IMR-90 (cell line): ENCODE data around the gene CCDC9. TPM values are rescaled to one million over a fixed set of nuclear protein-coding genes. Genes with fewer than 3 reads are reported as not detected.

ENCODE experiments used
- ATAC-seq: fragments of 200-7000 bp; cut with Tn5 transposase; 2 replicates; pipeline ENCODE4 v1.9.1; 2020; ENCODE audit warnings: low read depth, mild to moderate bottlenecking, moderate library complexity
- BruUV-seq: library from RNA; stranded (reverse); fragments of 400-500 nt; replicated peaks from 2 replicates; lab custom pipeline; 2021; lab: Mats Ljungman, UMichigan
- CTCF ChIA-PET: fragments of 300-600 bp; formaldehyde crosslinking; extraction: SDS; loops from one replicate; lab custom pipeline; 2021; ENCODE audit warnings: antibody characterized with exemption; lab: Yijun Ruan, JAX
- POLR2A ChIA-PET: fragments of 300-600 bp; sonication (Branson Sonifier 250); formaldehyde crosslinking; loops from one replicate; lab custom pipeline; 2022; ENCODE audit warnings: antibody characterized with exemption; ENCODE audit not compliant: unreplicated experiment; lab: Charles Lee
- DNase-seq: peaks from one replicate; pipeline ENCODE4 v3.0.0; 2013
- H2AFZ ChIP-seq: replicated peaks from 2 replicates; pipeline ENCODE3; 2013; ENCODE audit warnings: low read length, mild to moderate bottlenecking; ENCODE audit not compliant: poor library complexity
- H2AK5ac ChIP-seq: 2 replicates; pipeline ENCODE4 v1.6.1; 2013; ENCODE audit warnings: low read depth, low read length, inconsistent platforms
- H2AK9ac ChIP-seq: replicated peaks from 2 replicates; pipeline ENCODE3; 2013; ENCODE audit warnings: mild to moderate bottlenecking, low read depth, low read length, moderate library complexity; ENCODE audit not compliant: poor library complexity
- H2BK120ac ChIP-seq: 2 replicates; pipeline ENCODE4 v1.6.1; 2013; ENCODE audit warnings: low read depth, low read length, inconsistent platforms
- H2BK15ac ChIP-seq: 3 replicates; pipeline ENCODE4 v1.6.1; 2013; ENCODE audit warnings: low read depth, low read length, inconsistent platforms
- H2BK20ac ChIP-seq: 2 replicates; pipeline ENCODE4 v1.6.1; 2013; ENCODE audit warnings: low read depth, mild to moderate bottlenecking, inconsistent platforms, low read length, moderate library complexity
- H2BK5ac ChIP-seq: 2 replicates; pipeline ENCODE4 v1.6.1; 2013; ENCODE audit warnings: mild to moderate bottlenecking, low read depth, low read length, inconsistent platforms; ENCODE audit not compliant: poor library complexity, severe bottlenecking
- H3K14ac ChIP-seq: replicated peaks from 2 replicates; pipeline ENCODE4 v1.6.1; 2013; ENCODE audit warnings: low read depth, low read length, inconsistent platforms
- H3K18ac ChIP-seq: 2 replicates; pipeline ENCODE4 v1.6.1; 2013; ENCODE audit warnings: low read depth, low read length, control low read depth
- H3K23ac ChIP-seq: 2 replicates; pipeline ENCODE4 v1.6.1; 2013; ENCODE audit warnings: low read depth, low read length, inconsistent platforms
- H3K27ac ChIP-seq: 2 replicates; pipeline ENCODE4 v1.5.1; 2013; ENCODE audit warnings: mild to moderate bottlenecking, control low read depth, low read length; ENCODE audit not compliant: insufficient read depth
- H3K27me3 ChIP-seq: 2 replicates; pipeline ENCODE4 v1.6.1; 2013; ENCODE audit warnings: low read length; ENCODE audit not compliant: control insufficient read depth, insufficient read depth
- H3K36me3 ChIP-seq: 2 replicates; pipeline ENCODE4 v1.6.1; 2013; ENCODE audit warnings: low read length, mixed read lengths; ENCODE audit not compliant: control insufficient read depth, insufficient read depth
- H3K4ac ChIP-seq: 2 replicates; pipeline ENCODE4 v1.6.1; 2013; ENCODE audit warnings: low read depth, low read length, inconsistent platforms
- H3K4me1 ChIP-seq: 2 replicates; pipeline ENCODE4 v1.6.1; 2013; ENCODE audit warnings: low read length, mixed read lengths; ENCODE audit not compliant: control insufficient read depth, insufficient read depth
- H3K4me2 ChIP-seq: 2 replicates; pipeline ENCODE4 v1.6.1; 2013; ENCODE audit warnings: low read depth, mild to moderate bottlenecking, control low read depth, low read length, moderate library complexity
- H3K4me3 ChIP-seq: 2 replicates; pipeline ENCODE4 v1.5.1; 2013; ENCODE audit warnings: low read depth, mild to moderate bottlenecking, control low read depth, low read length, moderate library complexity; ENCODE audit not compliant: insufficient read depth
- H3K56ac ChIP-seq: 2 replicates; pipeline ENCODE4 v1.6.1; 2013; ENCODE audit warnings: low read length, inconsistent platforms; ENCODE audit not compliant: insufficient read depth; ENCODE audit errors: extremely low read depth
- H3K79me1 ChIP-seq, 2 experiments: 2 replicates each; pipeline ENCODE4 v1.6.1; 2013; ENCODE audit warnings: low read length in 2 of 2, inconsistent platforms in 1 of 2, low read depth in 1 of 2
- H3K9ac ChIP-seq: 2 replicates; pipeline ENCODE4 v1.6.1; 2013; ENCODE audit warnings: low read depth, low read length, control low read depth
- H3K9me1 ChIP-seq: 2 replicates; pipeline ENCODE4 v1.6.1; 2013; ENCODE audit warnings: low read length, inconsistent platforms; ENCODE audit not compliant: insufficient read depth
- H3K9me3 ChIP-seq: 2 replicates; pipeline ENCODE4 v1.6.1; 2013; ENCODE audit warnings: low read length; ENCODE audit not compliant: control insufficient read depth, insufficient read depth
- H4K20me1 ChIP-seq: 2 replicates; pipeline ENCODE4 v1.6.1; 2013; ENCODE audit warnings: low read length, inconsistent platforms; ENCODE audit not compliant: insufficient read depth
- H4K5ac ChIP-seq: 2 replicates; pipeline ENCODE4 v1.6.1; 2013; ENCODE audit warnings: mild to moderate bottlenecking, low read depth, low read length, control low read depth
- H4K8ac ChIP-seq, 2 experiments: 2 replicates each; pipeline ENCODE4 v1.6.1; 2013; ENCODE audit warnings: low read depth in 2 of 2, low read length in 2 of 2, control low read depth in 1 of 2, inconsistent platforms in 1 of 2
- H4K91ac ChIP-seq: 2 replicates; pipeline ENCODE4 v1.6.1; 2013; ENCODE audit warnings: low read depth, low read length, inconsistent platforms; ENCODE audit not compliant: insufficient read depth
- BHLHE40 ChIP-seq: fragments of 150-350 bp; IDR thresholded peaks from 2 replicates; pipeline ENCODE4 v1.6.1; 2016; ENCODE audit warnings: mild to moderate bottlenecking, low read depth, low read length
- CTCF ChIP-seq: conservative IDR thresholded peaks from 2 replicates; pipeline ENCODE4 v1.5.1; 2012; ENCODE audit warnings: mild to moderate bottlenecking, low read depth, low read length, improper control_type of control experiment
- MXI1 ChIP-seq: IDR thresholded peaks from 2 replicates; pipeline ENCODE4 v1.6.1; 2012; ENCODE audit warnings: low read depth, mild to moderate bottlenecking, low read length, moderate library complexity, borderline replicate concordance
- USF2 ChIP-seq: fragments of 150-350 bp; IDR thresholded peaks from 2 replicates; pipeline ENCODE4 v1.6.1; 2017; ENCODE audit warnings: mild to moderate bottlenecking, antibody characterized with exemption, low read length, low read depth
- WGBS, 2 experiments: methylation state at CpG; one replicate each; pipeline versions ENCODE4 v1.1.5 to v1.1.7; 2013; ENCODE audit warnings: missing lambda C conversion rate in 2 of 2; ENCODE audit not compliant: insufficient read length in 1 of 2; ENCODE audit errors: extremely low coverage in 2 of 2; 5-methylcytosine and 5-hydroxymethylcytosine counted together
- dilution Hi-C: fragments of 300-500 bp; cut with HindIII; formaldehyde crosslinking; loops from one replicate; pipeline ENCODE4 v1.14.3; 2018; ENCODE audit warnings: low sequenced_read_pairs; ENCODE audit not compliant: unreplicated experiment
- in situ Hi-C: fragments of 300-500 bp; cut with MboI; formaldehyde crosslinking; loops from 3 replicates; pipeline ENCODE4 v1.14.3; 2019; ENCODE audit warnings: low sequenced_read_pairs, inconsistent platforms, mixed read lengths
- intact Hi-C: fragments of 100-400 bp; cut with micrococcal nuclease; formaldehyde crosslinking; loops from 2 replicates; pipeline ENCODE4 v1.10.0; 2022
- polyA plus RNA-seq, 3 experiments: library from polyadenylated mRNA; depleted of rRNA; stranded (reverse); fragments of >200 nt; gene quantifications; 2 replicates each; pipeline ENCODE4 v1.2.3, GENCODE V29; 2012; ENCODE audit warnings: low replicate concordance in 1 of 3
- total RNA-seq: library from RNA; depleted of rRNA; stranded (reverse); fragments of >200 nt; gene quantifications from 2 replicates; pipeline ENCODE4 v1.2.3, GENCODE V29; 2012

CCDC9 gene
- total and polyA plus RNA-seq, 2 of the 4 experiments (the other 2 are of a cell fraction), result 2.9 to 8.6 TPM

GRCh38 chr19:47209319-47210179, 46.8 kb upstream of the CCDC9 start:
- H3K14ac ChIP-seq, result no peak overlapping the region
- no peak overlapping the region for H3K4me3 ChIP-seq
- no peak overlapping the region; the same call in 2 of the 3 replicates for H2BK15ac ChIP-seq
- ATAC-seq, result peak; percentile 89
- peaks cover 13% of the 10 kb centered on the region for H4K20me1 ChIP-seq
- H3K9ac ChIP-seq, result no peak overlapping the region
- no peaks in the 10 kb centered on the region for H3K27me3 ChIP-seq
- H3K27ac ChIP-seq, result peak overlapping the region; percentile 43; the same call in 1 of the 2 replicates
- H3K4me1 ChIP-seq, result peaks cover 23% of the 10 kb centered on the region
- peaks cover 32% of the 10 kb centered on the region for H3K36me3 ChIP-seq
- H3K23ac ChIP-seq, result no peak overlapping the region
- in situ Hi-C loops (no loop called here), intact Hi-C loops (loop anchor here (1.0 kb wide), 3 partner anchors 17 to 60 kb away; no protein-coding TSS in a partner anchor), dilution Hi-C loops (no loop called here)
- H2BK20ac ChIP-seq, result peak overlapping the region; percentile 38; the same call in 1 of the 2 replicates
- TF ChIP-seq USF2 (peak; percentile 63; the same call in 1 of the 2 replicates), MXI1 (peak; percentile 34; the same call in 1 of the 2 replicates), CTCF (no peak), BHLHE40 (peak; percentile 67; the same call in 1 of the 2 replicates)
- no peaks in the 10 kb centered on the region for H3K9me3 ChIP-seq
- POLR2A ChIA-PET, result interaction anchor here (0.6 to 1.5 kb wide), 4 partner anchors 30 to 66 kb away, joined by 3 to 6 read pairs (median 3); partner anchors contain the start of gene CCDC9
- H2AK9ac ChIP-seq, result no peak overlapping the region
- peak overlapping the region; percentile 62 for H3K4ac ChIP-seq
- H2AK5ac ChIP-seq, result peak overlapping the region; percentile 44; the same call in 1 of the 2 replicates
- H2AFZ ChIP-seq, result no peak overlapping the region
- H2BK5ac ChIP-seq, result peak overlapping the region; percentile 78
- no peak overlapping the region for H4K8ac ChIP-seq
- H4K91ac ChIP-seq, result peak overlapping the region; percentile 46; the same call in 1 of the 2 replicates
- peaks cover 0 to 24% of the 10 kb centered on the region in 2 experiments; a peak in 2 of 4 replicates for H3K79me1 ChIP-seq
- no peak overlapping the region for H3K4me2 ChIP-seq
- 96% methylated on average over 6 of the region's 13 CpGs; no CpG with 5 or more reads in 1 of the 2 experiments for WGBS, 2 experiments
- CTCF ChIA-PET, result interaction anchor here (0.9 to 4.7 kb wide), 5 partner anchors 16 to 52 kb away, joined by 3 to 67 read pairs (median 5); no protein-coding TSS in a partner anchor
- no peak overlapping the region for H3K56ac ChIP-seq
- BruUV-seq, result TSS peak; percentile 84
- no peak overlapping the region; the same call in 1 of the 2 replicates for H4K5ac ChIP-seq
- H3K18ac ChIP-seq, result no peak overlapping the region; the same call in 1 of the 2 replicates
- peak overlapping the region; percentile 49 for H2BK120ac ChIP-seq
- no peaks in the 10 kb centered on the region; the same call in 1 of the 2 replicates for H3K9me1 ChIP-seq
- peak; percentile 76 for DNase-seq
